Activated naive CD4-positive, alpha-beta T cell (primary cell): ENCODE measurements around the gene MAP3K2.

ENCODE experiments used
- DNase-seq, 4 experiments: peaks; one replicate each; lab custom pipeline; 2025; lab: John Stamatoyannopoulos, UW

Gene MAP3K2

DNA sequence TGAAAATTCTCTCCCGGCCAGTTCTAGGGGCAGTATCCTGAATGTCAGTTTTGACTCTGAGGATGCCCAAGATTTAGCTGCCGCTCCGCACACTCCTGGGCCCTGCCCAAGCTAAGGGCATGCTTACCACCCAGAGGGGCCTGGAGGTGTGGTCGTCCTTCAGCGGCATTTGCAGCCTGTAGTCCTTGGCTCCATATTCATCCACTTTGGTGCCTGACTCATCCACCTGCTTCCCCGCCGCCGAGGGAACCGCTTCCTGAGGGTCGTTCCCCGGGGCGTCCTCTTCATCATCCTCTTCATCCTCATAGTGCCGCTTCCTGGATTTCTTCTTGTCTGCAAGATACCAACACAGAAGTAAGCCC, 94.4 kb downstream of the MAP3K2 start:
- DNase-seq = no peak

DNA sequence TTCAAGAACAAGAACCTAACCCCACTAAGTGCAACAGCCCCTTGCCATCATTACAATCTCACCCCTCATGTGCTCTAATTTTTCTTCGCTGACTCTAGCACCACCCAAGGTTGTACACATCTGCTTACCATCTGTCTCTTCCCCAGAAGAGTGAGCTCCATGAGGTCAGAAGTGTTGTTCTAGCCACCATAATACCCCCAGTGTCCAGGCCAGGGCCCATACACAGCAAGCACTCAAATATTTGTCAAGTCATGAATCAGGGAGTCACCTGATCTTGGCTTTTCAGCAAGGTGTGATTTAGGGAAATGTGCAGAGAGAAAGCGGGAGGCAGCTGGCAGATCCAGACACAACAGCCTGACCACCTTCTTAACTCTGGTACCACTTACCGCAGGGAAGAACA, 99.5 kb downstream of the MAP3K2 start:
- no peak for DNase-seq

DNA sequence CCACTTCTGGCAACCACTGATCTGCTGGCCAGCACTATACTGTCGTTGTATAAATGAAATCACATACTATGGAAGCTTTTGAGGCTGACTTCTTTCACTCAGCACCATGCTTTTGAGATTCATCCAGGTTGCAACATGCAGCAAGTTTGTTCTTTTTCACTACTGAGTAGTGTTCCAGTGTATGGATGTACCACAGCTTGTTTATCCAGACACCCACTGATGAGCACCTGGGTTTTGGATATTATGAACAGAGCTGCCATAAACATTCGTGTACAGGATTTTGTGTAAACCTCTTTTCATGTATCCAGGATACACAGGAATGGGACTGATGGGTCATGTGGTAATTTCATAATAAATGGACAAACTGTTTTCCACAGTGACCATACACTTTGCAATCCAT, 104.5 kb downstream of the MAP3K2 start:
- DNase-seq = no peak

DNA sequence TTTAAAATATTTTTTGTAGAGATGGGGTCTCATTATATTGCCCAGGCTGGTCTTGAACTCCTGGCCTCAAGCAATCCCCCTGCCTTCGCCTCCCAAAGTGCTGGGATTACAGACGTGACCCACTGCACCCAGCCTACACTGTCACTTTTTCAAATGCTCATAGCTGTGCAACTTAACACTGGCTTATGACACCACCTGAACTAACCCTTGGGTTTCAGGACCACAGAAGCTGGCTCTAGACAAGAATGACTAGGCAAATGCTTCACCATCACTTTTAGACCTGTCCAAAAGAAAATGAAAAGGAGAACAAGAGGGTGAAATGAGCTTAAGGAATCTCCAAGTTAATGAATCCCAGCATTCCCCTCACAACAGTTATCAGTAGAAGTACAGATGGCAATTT, 107.1 kb downstream of the MAP3K2 start:
- no peak for DNase-seq

DNA sequence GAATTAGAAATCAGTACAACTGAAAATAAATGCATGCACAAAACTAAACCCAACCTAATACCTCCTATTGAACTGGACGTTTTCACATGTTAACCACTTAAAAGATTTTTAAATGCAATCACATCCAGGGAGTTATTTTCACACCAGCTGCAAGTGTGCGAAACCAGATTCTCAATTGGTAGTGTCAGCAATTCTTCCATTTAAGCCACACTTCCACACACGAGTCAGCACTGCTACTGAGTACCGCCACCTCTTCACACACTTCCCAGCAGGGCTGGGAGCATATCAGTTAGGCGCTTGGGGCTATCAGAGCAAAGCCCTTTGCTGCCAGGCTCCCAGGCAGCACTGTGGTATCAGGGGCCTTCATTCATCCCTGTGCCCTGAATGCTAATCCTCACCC, 108.0 kb downstream of the MAP3K2 start:
- DNase-seq = no peak

DNA sequence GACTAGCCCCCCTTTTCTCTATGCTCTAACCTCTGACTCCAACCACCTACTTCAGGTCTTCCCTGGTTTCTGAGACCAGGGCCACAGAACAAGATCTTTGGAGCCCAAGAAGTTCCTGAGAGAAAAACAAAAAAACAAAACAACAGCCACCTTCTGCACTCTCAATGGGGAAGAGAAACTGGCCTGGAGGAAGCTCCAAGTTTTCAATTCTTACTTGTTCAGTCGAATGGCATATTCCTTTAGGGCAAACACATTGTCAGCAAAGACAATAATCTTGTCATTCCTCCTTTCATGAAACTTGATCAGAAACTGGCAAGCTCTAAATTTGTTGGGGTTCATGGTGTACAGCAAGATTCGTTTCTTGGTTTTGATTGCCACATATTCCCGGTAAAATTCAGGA, 108.8 kb downstream of the MAP3K2 start:
- no peak for DNase-seq

DNA sequence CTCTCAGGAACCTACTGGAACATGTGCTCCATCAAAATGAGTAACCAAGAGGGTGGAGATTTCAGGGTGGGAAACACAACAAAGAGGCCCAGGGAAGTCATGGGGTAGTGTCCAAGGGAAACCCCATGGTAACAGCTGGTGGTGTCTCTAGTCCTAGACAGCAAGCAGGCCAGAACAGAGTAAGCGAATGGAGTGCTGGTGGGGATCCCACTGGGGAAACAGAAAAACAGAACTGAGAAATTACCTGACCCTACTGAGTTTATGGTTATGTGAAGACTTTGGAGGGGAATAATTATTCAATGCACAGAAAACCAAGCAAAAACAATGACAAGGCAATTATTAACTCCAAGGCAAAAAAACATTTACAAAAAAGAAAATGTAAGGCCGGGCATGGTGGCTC, 110.7 kb downstream of the MAP3K2 start:
- DNase-seq = no peak

DNA sequence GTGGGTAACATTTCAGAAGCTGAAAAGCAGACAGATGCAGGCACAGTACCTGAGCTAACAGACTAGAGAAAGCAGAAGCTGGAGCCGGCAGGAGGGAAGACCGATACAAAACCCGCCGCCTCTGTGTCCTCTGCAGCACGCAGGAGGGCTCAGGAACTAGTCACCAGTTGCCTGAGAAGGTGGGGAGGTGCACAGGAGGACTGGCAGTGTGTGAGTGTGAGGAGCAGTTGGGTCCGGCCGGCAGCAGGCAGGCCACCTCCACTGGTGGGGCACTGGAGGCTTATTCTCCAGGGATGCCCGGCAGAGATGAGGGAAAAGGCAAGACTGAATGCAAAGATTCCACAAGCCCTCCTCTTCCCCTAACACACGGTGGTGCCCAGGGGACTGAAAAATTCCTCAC, 112.0 kb downstream of the MAP3K2 start:
- DNase-seq = no peak

DNA sequence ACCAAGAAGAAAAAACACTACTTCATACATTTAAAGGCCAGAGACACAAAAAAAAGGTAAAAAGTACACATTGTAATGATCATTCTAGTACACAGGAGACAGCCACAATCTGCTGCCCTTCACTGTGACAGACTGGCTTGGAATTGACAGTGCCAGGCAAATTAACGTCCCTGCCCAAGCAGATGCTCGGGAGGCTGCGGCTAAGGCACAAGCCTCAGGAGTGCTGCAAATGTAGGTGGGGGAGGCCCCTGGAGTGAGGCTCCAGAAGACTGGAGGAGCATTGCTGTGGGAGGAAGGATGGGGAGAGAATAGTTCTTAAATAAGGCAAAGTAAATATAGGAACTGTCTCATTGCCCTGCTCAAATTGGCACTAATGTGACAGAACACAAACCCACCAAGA, 112.4 kb downstream of the MAP3K2 start:
- no peak for DNase-seq

DNA sequence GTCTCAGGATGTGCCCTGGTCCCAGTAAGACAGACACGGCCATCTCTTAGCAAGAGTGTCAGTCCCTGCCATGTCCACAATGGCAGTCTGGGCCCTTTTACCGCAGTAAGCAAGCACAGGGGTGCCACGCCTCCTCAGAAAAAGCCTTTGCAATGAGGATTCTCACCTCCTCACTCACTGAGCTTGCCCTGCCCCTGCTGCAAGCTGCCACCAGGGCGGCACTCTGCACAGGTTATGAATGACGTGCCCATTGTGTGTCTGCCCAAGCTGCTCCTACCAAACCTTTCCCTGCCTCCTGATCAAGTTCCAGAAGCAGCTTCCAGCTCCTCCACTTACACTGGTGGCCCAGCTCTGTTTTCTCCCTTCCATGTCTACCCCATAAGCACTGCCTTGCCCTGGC, 117.1 kb downstream of the MAP3K2 start:
- no peak for DNase-seq

DNA sequence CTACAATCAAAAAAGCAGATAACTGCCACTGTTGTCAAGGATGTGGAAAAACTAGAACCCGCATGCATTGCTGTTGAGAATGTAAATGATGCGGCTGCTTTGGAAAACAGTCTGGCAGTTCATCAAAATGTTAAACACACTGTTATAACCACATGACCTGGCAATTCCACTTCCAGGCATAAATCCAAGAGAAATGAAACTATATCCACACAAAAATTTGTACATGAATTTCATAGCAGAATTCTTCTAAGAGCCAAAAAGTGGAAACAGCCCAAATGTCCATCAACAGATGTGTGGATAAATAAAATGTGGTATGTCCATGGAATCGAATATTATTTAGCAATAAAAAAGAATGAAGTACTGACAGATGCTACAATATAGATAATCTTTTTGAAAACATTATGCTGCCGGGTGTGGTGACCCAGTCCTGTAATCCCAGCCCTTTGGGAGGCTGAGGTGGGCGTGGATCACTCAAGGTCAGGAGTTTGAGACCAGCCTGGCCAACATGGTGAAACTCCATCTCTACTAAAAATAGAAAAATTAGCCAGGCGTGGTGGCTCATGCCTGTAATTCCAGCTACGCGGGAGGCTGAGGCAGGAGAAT, 125.9 kb downstream of the MAP3K2 start:
- DNase-seq = no peak

DNA sequence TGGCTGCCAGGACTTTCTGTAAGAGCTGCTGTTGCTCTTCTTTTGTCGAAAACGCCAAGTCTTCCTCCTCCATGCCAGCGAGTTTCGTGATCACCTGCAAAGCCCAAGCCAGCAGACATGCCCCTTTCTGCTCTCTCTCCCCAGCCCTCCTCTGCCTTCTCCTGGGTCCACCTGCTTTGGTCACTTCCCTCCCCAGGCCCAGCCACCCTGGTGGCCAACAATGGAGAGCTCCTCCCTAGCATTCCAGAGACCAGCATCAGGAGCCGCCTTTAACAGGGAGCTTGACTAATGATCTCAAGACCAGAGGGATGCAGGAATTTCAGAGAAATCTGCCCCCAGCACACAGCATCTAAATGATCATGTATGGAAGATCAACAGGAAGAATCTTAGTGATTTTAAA, 128.4 kb downstream of the MAP3K2 start:
- no peak for DNase-seq

DNA sequence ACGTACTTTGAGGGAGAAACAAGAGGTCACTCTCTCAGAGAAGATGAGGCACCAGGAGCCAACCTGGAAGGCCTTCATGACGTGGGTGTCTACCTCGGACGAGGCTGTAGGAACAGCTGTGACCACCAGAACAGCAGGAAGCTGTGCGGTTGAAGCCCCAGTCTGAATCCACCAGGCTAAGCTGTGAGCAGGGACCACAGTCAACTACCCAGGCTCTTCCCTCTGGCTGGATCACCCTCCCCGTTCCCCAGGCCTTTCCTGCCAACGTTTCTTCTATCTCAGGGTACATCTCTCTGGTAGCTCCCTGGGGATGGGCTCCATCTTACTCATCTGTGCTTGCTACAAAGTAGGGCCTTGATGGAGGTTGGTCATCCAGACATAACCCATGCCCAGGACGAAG, 130.9 kb downstream of the MAP3K2 start:
- no peak for DNase-seq

DNA sequence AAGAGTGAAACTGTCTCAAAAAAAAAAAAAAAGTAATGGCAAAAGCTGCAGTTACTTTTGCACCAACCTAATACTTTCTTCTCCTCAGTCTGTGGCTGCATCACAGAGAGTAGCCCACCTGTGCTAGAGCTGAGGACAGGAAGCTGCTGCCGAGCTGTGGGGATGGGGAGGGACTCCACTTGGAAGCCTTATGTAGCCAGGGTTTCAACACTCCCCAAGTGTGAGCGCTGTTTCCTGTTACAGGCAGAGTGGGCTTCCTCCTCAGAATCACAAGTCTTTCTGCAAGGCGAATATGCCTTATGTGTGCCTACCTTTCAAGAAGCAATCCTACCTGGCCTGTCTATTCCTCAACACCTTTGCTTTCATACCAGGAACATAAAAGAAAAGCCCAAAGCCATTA, 131.4 kb downstream of the MAP3K2 start:
- no peak for DNase-seq

DNA sequence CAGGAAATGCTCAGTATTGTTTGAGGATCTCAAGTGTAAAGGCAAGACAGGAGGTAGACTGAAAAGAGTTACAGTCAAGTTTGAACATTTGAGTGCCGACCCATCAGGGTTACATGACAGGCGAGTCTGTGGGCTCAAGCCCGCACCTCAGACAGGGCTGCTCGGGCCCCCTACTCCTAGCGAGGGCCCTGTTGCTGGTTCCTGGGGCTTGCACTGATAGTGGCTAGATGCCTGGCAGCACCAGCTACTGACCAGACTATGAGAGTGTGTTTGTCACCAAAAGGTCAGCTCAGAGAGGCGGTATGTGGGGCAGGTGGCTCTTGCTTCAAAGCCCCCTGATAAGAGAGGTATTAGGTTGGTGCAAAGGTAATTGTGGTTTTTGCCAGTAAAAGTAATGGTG, 132.1 kb downstream of the MAP3K2 start:
- DNase-seq = no peak

DNA sequence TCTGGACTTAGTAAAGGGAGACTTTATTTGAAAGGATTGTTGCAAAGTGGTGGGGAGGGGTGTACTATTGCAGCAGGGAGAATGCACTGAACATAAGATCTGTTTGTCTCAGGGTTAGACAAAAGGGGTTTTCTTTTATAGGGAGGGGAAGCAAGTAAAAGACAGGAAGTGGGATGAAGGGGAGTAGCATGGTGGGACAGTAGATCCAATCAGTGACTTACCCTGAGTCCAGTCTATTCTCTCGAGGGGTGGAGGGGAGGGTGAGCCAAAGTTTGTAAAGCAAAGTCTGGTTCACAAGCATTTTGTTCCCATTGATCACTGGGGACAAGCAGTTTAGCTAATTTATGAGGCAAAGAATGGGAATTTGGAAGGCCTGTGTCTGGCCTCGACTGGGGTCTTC, 132.6 kb downstream of the MAP3K2 start:
- no peak for DNase-seq

DNA sequence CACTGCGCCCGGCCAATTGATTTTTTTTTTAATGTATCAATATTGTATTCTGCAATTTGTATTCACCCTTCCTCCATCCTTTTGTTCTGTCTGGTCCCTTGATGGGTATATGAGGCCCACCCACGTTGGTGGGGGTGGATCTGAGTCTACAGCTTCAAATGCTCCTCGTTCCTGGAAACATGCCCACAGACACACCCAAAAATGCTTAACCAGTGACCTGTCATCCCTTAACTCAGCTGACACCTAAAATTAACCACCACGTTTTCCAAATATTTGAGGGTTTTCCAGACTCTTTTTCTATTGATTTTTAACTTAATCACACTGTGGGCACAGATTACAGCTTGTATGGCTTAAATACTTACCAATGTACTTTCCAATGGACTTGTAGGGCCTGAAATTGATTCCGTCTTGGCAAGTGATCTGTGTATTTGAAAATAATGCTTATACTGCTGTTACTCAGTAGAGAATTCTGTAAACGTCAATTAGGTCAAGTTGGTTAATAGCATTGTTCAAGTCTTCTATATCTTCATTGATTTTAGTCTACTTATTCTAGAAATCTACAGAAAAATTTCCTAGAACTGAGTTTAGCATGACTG, 133.3 kb downstream of the MAP3K2 start:
- DNase-seq = no peak
